ENCODE data around the gene GJB1. TPM values are rescaled to one million over a fixed set of nuclear protein-coding genes. Genes with fewer than 3 reads are reported as not detected.
"Not testable (repeated sequence)": the region's sequence is repeated elsewhere in the genome, so short reads cannot be mapped to it uniquely, and the experiment has no call there.

The GJB1 gene
- total and polyA plus RNA-seq, 2 experiments from 2014 or later, result 95.4 to 98.2 TPM

- H3K36me3 ChIP-seq (replicated peaks; ENCODE audit: insufficient read depth, low read depth), result no peaks in the 10 kb centered on the region
- no peaks in the 10 kb centered on the region for H3K9me2 ChIP-seq (replicated peaks; ENCODE audit: insufficient read depth)
- H2AFZ ChIP-seq, result no peak overlapping the region
- no peak overlapping the region for H3K4me2 ChIP-seq
- no peaks in the 10 kb centered on the region for H4K20me1 ChIP-seq (ENCODE audit: insufficient read depth, poor library complexity, severe bottlenecking)
- DNase-seq (ENCODE audit: low spot score), result no peak
- no peaks in the 10 kb centered on the region for H3K79me2 ChIP-seq
- 69% methylated on average over 5 of the region's 5 CpGs for WGBS (ENCODE audit: low lambda C conversion rate, missing lambda C conversion rate)
- peaks cover 4% of the 10 kb centered on the region for H3K4me1 ChIP-seq (ENCODE audit: insufficient read depth)
- H3K27ac ChIP-seq, result no peak overlapping the region
- TF ChIP-seq EZH2 (IDR thresholded peaks at IDR 0.05; ENCODE audit: borderline replicate concordance), result no peak
- TF ChIP-seq CTCF (IDR thresholded peaks at IDR 0.05; ENCODE audit: poor library complexity), result no peak
- TF ChIP-seq EZH2phosphoT487 (IDR thresholded peaks at IDR 0.05; ENCODE audit: low read depth, severe bottlenecking, unreplicated experiment), result no peak
- no peak overlapping the region for H3K4me3 ChIP-seq
- no peaks in the 10 kb centered on the region for H3K27me3 ChIP-seq
- no peaks in the 10 kb centered on the region for H3K9me3 ChIP-seq (ENCODE audit: low read depth)
These were observed 47.5 kb upstream of the GJB1 start for GRCh38 chrX:71175531-71175930.

DNA sequence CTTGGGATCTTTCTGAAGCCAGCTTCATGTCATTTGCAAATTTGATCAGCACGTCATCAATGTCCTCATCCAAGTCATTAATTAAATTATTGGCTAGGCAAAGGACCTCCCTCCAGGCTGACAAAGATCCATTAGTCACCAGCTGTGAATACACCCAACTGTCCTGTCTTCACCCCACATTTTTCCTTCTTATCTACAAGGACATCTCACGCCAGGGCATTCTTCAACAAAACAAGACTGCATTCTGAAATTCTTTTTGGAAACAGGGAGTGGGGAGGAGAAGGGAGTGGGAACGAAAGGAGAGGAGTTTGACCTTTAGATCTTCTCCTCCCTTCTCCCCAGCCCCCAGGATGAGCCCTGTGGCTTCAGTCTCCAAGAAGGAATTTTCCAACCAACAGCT, 45.7 kb upstream of the GJB1 start:
- no peaks in the 10 kb centered on the region for H3K9me2 ChIP-seq (replicated peaks; ENCODE audit: insufficient read depth)
- H3K27me3 ChIP-seq, result no peaks in the 10 kb centered on the region

DNA sequence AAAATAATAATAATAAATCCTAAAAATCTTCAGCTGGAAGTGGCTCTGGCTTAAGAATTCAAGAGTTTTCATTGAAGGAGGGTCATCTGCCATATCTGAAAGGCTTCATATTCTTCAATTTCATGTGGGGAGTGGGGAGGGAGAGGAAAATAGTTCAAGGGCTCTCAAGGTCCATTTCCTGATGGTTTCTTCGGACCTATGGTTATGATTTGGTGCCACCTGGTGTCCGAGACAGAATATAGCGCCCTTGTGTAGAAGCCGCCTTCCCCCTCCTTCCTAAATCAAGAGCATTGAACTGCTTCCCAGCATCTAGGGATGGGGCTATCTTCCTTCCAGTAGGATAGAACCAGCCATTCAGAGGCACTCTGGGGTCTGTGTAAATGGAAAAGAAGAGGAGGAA, 44.1 kb upstream of the GJB1 start:
- Histone ChIP-seq H3K9me3 (ENCODE audit: low read depth) (no peaks in the 10 kb centered on the region), H2AFZ (no peak overlapping the region), H4K20me1 (ENCODE audit: insufficient read depth, poor library complexity, severe bottlenecking) (no peaks in the 10 kb centered on the region), H3K27me3 (no peaks in the 10 kb centered on the region), H3K4me2 (no peak overlapping the region), H3K4me3 (no peak overlapping the region), H3K27ac (no peak overlapping the region), H3K79me2 (no peaks in the 10 kb centered on the region), H3K9me2 (replicated peaks; ENCODE audit: insufficient read depth) (no peaks in the 10 kb centered on the region), H3K4me1 (ENCODE audit: insufficient read depth) (peaks cover 15% of the 10 kb centered on the region), H3K36me3 (replicated peaks; ENCODE audit: insufficient read depth, low read depth) (no peaks in the 10 kb centered on the region)
- DNase-seq (ENCODE audit: low spot score), result peak; percentile 73
- 20% methylated on average over 4 of the region's 4 CpGs for WGBS (ENCODE audit: low lambda C conversion rate, missing lambda C conversion rate)
- TF ChIP-seq EZH2 (IDR thresholded peaks at IDR 0.05; ENCODE audit: borderline replicate concordance) (no peak), CTCF (IDR thresholded peaks at IDR 0.05; ENCODE audit: poor library complexity) (peak; percentile 58), EZH2phosphoT487 (IDR thresholded peaks at IDR 0.05; ENCODE audit: low read depth, severe bottlenecking, unreplicated experiment) (no peak)

More for the DNA sequence above, 45.7 kb upstream of the GJB1 start:
- TF ChIP-seq EZH2 (IDR thresholded peaks at IDR 0.05; ENCODE audit: borderline replicate concordance) (no peak), EZH2phosphoT487 (IDR thresholded peaks at IDR 0.05; ENCODE audit: low read depth, severe bottlenecking, unreplicated experiment) (no peak), CTCF (IDR thresholded peaks at IDR 0.05; ENCODE audit: poor library complexity) (no peak)
- H3K27ac ChIP-seq, result no peak overlapping the region
- no peaks in the 10 kb centered on the region for H3K9me3 ChIP-seq (ENCODE audit: low read depth)
- H3K4me3 ChIP-seq, result no peak overlapping the region
- H3K36me3 ChIP-seq (replicated peaks; ENCODE audit: insufficient read depth, low read depth), result no peaks in the 10 kb centered on the region
- H3K4me1 ChIP-seq (ENCODE audit: insufficient read depth), result no peaks in the 10 kb centered on the region
- H3K79me2 ChIP-seq, result no peaks in the 10 kb centered on the region
- DNase-seq (ENCODE audit: low spot score), result no peak
- H4K20me1 ChIP-seq (ENCODE audit: insufficient read depth, poor library complexity, severe bottlenecking), result no peaks in the 10 kb centered on the region
- WGBS (ENCODE audit: low lambda C conversion rate, missing lambda C conversion rate), result 55% methylated on average over 3 of the region's 3 CpGs
- H2AFZ ChIP-seq, result no peak overlapping the region
- no peak overlapping the region for H3K4me2 ChIP-seq

DNA sequence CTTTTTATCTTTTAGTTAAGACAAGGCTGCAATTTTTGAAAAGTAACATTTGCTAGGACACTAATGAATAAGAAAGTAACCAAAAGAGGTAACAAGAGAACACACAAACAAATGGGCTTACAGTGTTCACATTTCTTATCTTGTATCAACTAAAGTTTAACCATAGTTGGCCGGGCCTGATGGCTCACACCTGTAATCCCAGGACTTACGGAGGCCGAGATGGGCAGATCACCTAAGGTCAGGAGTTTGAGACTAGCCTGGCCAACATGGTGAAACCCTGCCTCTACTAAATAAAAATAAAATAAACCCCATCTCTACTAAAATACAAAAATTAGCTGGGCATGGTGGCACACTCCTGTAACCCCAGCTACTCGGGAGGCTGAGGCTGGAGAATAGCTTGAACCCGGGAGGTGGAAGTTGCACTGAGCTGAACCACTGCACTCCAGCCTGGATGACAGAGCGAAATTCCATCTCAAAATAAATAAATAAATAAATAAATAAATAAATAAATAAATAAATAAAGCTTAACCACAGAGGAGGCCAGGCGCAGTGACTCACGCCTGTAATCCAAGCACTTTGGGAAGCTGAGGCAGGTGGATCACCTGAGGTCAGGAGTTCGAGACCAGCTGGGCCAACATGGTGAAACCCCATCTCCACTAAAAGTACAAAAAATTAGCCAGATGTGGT, 42.3 kb upstream of the GJB1 start:
- not testable (repeated sequence) for H3K4me2 ChIP-seq; H3K9me2 ChIP-seq (replicated peaks; ENCODE audit: insufficient read depth); H4K20me1 ChIP-seq (ENCODE audit: insufficient read depth, poor library complexity, severe bottlenecking); H3K79me2 ChIP-seq; H3K27ac ChIP-seq; H3K9me3 ChIP-seq (ENCODE audit: low read depth); H3K4me3 ChIP-seq; H3K27me3 ChIP-seq; DNase-seq (ENCODE audit: low spot score); H2AFZ ChIP-seq; H3K36me3 ChIP-seq (replicated peaks; ENCODE audit: insufficient read depth, low read depth)
- H3K4me1 ChIP-seq (ENCODE audit: insufficient read depth), result peaks cover 17% of the 10 kb centered on the region
- 68% methylated on average over 9 of the region's 9 CpGs for WGBS (ENCODE audit: low lambda C conversion rate, missing lambda C conversion rate)

Data from hepatocyte (in vitro differentiated cells).